Heart right ventricle (tissue), 16 donors: ENCODE data around the gene ZBTB44. TPM values are rescaled to one million over a fixed set of nuclear protein-coding genes. Genes with fewer than 3 reads are reported as not detected.
"Not testable (repeated sequence)": the region's sequence is repeated elsewhere in the genome, so short reads cannot be mapped to it uniquely, and the experiment has no call there.

Source experiments
- ATAC-seq, 8 donors: fragments of 200-7000 bp; cut with Tn5 transposase; one replicate each; pipeline ENCODE4 v1.9.1; 2020; ENCODE audit warnings: mild to moderate bottlenecking in 8 of 8, moderate library complexity in 8 of 8, moderate number of reproducible peaks in 1 of 8
- DNase-seq, 2 donors: peaks; one replicate each; pipeline ENCODE4 v3.0.0-alpha.2; 2020
- H3K27ac ChIP-seq, 10 donors: fragments of 200-600 bp; sonication (generic) in 2 of 10; one replicate each; pipeline versions ENCODE4 v1.5.0 to v1.8.0; 2020 to 2022; ENCODE audit warnings: mild to moderate bottlenecking in 3 of 10
- H3K27me3 ChIP-seq, 7 donors: fragments of 200-600 bp; one replicate each; pipeline ENCODE4 v1.8.0; 2021 to 2022; ENCODE audit warnings: mild to moderate bottlenecking in 2 of 7
- H3K36me3 ChIP-seq, 9 donors: fragments of 200-600 bp; sonication (generic) in 1 of 9; one replicate each; pipeline versions ENCODE4 v1.5.0 to v1.8.0; 2020 to 2022; ENCODE audit warnings: mild to moderate bottlenecking in 2 of 9
- H3K4me1 ChIP-seq, 9 donors: fragments of 200-600 bp; sonication (generic) in 1 of 9; one replicate each; pipeline versions ENCODE4 v1.5.0 to v1.8.0; 2020 to 2022; ENCODE audit warnings: mild to moderate bottlenecking in 4 of 9
- H3K4me3 ChIP-seq, 10 donors: fragments of 200-600 bp; sonication (generic) in 2 of 10; one replicate each; pipeline versions ENCODE4 v1.5.0 to v1.8.0; 2020 to 2022; ENCODE audit warnings: mild to moderate bottlenecking in 7 of 10, moderate library complexity in 2 of 10
- H3K9me3 ChIP-seq, 11 donors: fragments of 200-600 bp in 10 of 11; sonication (generic) in 2 of 11; one replicate each; pipeline versions ENCODE4 v1.5.0 to v1.8.0; 2013 to 2022; ENCODE audit warnings: mild to moderate bottlenecking in 2 of 11, control low read depth in 1 of 11, moderate library complexity in 1 of 11
- WGBS, 2 donors: extraction: QIAGEN DNeasy Blood & Tissue Kit; methylation state at CpG; one replicate each; pipeline ENCODE4 v1.1.7; 2013; ENCODE audit warnings: inconsistent platforms in 1 of 2; 5-methylcytosine and 5-hydroxymethylcytosine counted together
- intact Hi-C, 10 donors: fragments of 100-400 bp; cut with DNase I; formaldehyde crosslinking; loops; one replicate each; pipeline versions ENCODE4 v1.11.1 to v1.14.2; 2022
- polyA plus RNA-seq, 2 donors: library from polyadenylated mRNA; stranded (reverse); fragments of 200-250 nt; gene quantifications; one replicate each; pipeline ENCODE4 v1.2.3, GENCODE V29; 2013
- total RNA-seq, 10 donors: library from RNA; stranded (reverse); fragmentation: NEBNext Ultra II Directional in 3 of 10; extraction: Animal tissue kit (Norgen Biotek cat#: 25700) in 3 of 10; gene quantifications; one replicate each; pipeline versions ENCODE4 v1.2.1 to v1.2.4, GENCODE V29; 2021 to 2023
- TF ChIP-seq, protein P1 (sequence below), 9 donors: fragments of 200-600 bp; sonication (generic) in 2 of 9; IDR thresholded peaks; one replicate each; pipeline versions ENCODE4 v1.5.0 to v1.8.0; 2021 to 2022; ENCODE audit warnings: antibody characterized with exemption in 9 of 9, mild to moderate bottlenecking in 5 of 9, moderate library complexity in 1 of 9
- donor health status: Arrhythmogenic right ventricular cardiomyopathy.
- donor health status: ischemic (EF 13 %, LVEDD 7.1; RV severe dilation, severe dysfunction).
- donor health status: healthy with polysubstance abuse.
- donor health status: DM: no; HTN: yes; CAD: no.
- donor health status: DM: no; HTN: no; CAD: no.
- donor health status: ischemic (EF 25% LVEDD 6.9; RV normal size, moderate dysfunction).
- donor health status: ischemic (EF 25% LVEDD 5.7; RV mildly dilated, moderate dysfunction).
- donor health status: healthy.
- donor health status: DM: yes; HTN: yes; CAD: no.
- donor health status: Ischemic cardiomyopathy.
- donor health status: ischemic (EF 35%, LVEDD 5.7; RV mildly dilated, moderate dysfunction).
- donor health status: nonischemic (EF 11% LVEDD 7.7; RV severe dilation, severe dysfunction).
- donor health status: DM: yes; HTN: yes; CAD: no.
- donor health status: PGD.
- donor health status: ischemic (EF 29% LVEDD 5.4; RV normal size, mild dysfunction).
- donor health status: nonischemic (EF 23%, LVEDD 6.1; RV moderate dilation, normal function).

Gene ZBTB44
- total and polyA plus RNA-seq, 12 donors = 6.8 to 51.6 (median 39.3) TPM

DNA sequence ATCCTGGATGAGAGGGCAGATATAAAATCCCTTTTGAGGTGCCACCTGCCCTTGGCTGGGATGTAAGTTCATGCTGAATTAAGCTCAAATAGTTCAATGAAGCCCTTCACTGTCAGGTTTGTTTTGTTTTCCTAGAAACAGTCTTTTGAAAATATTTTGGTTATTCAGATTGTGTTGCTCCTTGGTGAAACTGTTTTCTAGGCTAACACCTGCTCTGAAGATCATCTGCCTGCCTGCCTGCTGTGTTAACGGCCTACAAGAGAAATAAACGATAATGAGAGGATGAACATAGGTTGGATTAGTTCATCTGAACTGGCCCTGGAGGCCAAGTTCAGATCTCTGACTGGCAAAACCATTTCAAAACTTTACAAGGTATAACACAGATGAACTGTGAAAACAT is 67.4 kb downstream of the ZBTB44 start:
- Histone ChIP-seq H3K4me1 (peaks cover 0 to 26% (median 10%) of the 10 kb centered on the region in 9 donors), H3K27me3 (no peaks in the 10 kb centered on the region), H3K27ac (no peak overlapping the region), H3K36me3 (peaks cover 0 to 7% (median 0%) of the 10 kb centered on the region in 9 donors), H3K4me3 (no peak overlapping the region), H3K9me3 (peaks cover 0 to 14% (median 7%) of the 10 kb centered on the region in 11 donors)
- DNase-seq = no peak
- ATAC-seq = no peak
- 77 to 79% methylated on average over 2 of the region's 2 CpGs for WGBS, 2 donors
- TF ChIP-seq, protein P1, sequence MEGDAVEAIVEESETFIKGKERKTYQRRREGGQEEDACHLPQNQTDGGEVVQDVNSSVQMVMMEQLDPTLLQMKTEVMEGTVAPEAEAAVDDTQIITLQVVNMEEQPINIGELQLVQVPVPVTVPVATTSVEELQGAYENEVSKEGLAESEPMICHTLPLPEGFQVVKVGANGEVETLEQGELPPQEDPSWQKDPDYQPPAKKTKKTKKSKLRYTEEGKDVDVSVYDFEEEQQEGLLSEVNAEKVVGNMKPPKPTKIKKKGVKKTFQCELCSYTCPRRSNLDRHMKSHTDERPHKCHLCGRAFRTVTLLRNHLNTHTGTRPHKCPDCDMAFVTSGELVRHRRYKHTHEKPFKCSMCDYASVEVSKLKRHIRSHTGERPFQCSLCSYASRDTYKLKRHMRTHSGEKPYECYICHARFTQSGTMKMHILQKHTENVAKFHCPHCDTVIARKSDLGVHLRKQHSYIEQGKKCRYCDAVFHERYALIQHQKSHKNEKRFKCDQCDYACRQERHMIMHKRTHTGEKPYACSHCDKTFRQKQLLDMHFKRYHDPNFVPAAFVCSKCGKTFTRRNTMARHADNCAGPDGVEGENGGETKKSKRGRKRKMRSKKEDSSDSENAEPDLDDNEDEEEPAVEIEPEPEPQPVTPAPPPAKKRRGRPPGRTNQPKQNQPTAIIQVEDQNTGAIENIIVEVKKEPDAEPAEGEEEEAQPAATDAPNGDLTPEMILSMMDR (IDR thresholded peaks at IDR 0.05) = no peak
- intact Hi-C loops = no loop called here

DNA sequence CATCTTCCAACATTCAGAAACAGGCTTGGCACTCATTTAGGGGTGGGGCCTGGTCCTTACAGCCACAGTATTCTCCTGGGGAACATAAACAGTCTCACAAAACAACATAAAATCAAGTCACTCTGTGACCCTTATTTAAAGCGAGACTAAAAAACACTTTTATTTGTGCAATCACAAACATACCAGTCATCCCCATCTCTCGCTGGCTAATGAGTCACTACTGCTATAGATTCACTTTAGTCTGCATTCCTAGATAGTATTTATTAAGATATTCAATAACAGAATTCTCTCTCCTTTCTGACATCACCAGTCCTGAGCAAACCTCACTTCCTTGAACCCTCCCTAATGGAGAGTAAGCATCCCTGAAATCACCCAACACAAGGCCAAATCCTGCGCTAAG is 68.0 kb downstream of the ZBTB44 start:
- H3K4me1 ChIP-seq = peaks cover 0 to 26% (median 10%) of the 10 kb centered on the region in 9 donors
- intact Hi-C loops = no loop called here
- 83 to 86% methylated on average over 3 of the region's 3 CpGs for WGBS, 2 donors
- H3K36me3 ChIP-seq = peaks cover 0 to 4% (median 0%) of the 10 kb centered on the region in 9 donors
- peaks cover 0 to 8% (median 2%) of the 10 kb centered on the region in 11 donors for H3K9me3 ChIP-seq
- ATAC-seq (no peak), DNase-seq (no peak)
- H3K4me3 ChIP-seq = no peak overlapping the region
- TF ChIP-seq, protein P1 (IDR thresholded peaks at IDR 0.05) = no peak
- no peaks in the 10 kb centered on the region for H3K27me3 ChIP-seq
- no peak overlapping the region for H3K27ac ChIP-seq

DNA sequence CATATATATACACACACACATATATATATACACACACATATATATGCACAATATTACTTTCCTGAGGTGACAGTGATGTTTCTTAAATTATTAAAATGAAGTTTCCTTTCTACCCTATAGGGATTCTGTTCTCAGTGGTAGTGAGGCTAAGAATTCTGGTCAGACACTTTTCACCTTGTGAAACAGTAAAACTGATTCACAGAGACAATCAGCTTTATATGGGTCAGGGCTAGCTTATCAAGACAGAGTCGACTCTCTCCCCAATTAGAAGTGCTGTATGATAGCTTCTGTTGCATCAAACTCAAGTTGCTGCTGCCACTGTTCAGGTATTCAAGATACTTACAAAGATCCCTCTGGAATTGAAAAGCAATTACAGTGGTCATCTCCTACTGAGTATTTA is 68.4 kb downstream of the ZBTB44 start:
- peaks cover 0 to 4% (median 0%) of the 10 kb centered on the region in 9 donors for H3K36me3 ChIP-seq
- ATAC-seq (no peak), DNase-seq (no peak)
- H3K27me3 ChIP-seq = no peaks in the 10 kb centered on the region
- TF ChIP-seq, protein P1 (IDR thresholded peaks at IDR 0.05) = no peak
- peaks cover 0 to 26% (median 10%) of the 10 kb centered on the region in 9 donors for H3K4me1 ChIP-seq
- H3K4me3 ChIP-seq = no peak overlapping the region
- intact Hi-C loops = no loop called here
- WGBS, 2 donors = 10 to 35% methylated on average over 1 of the region's 1 CpG
- no peak overlapping the region for H3K27ac ChIP-seq
- peaks cover 0 to 3% (median 0%) of the 10 kb centered on the region in 11 donors for H3K9me3 ChIP-seq

DNA sequence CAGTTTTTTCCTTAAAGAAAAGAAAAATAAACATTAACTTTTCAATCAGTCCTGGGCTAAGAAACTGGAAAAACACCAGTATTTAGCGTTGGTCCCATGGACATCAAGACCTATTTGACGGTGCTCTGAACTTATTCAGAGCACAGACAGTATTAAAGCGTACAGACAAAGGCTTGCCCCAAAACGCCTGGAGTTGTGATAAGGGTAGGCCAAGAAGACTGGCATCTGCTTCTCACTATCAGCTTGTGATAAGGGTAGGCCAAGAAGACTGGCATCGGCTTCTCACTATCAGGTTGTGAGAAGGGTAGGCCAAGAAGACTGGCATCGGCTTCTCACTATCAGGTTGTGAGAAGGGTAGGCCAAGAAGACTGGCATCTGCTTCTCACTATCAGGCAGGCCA is 69.3 kb downstream of the ZBTB44 start:
- peaks cover 0 to 26% (median 10%) of the 10 kb centered on the region in 9 donors for H3K4me1 ChIP-seq
- H3K27ac ChIP-seq, ATAC-seq, H3K27me3 ChIP-seq, H3K9me3 ChIP-seq, intact Hi-C loops, DNase-seq, H3K4me3 ChIP-seq, H3K36me3 ChIP-seq: not testable (repeated sequence)
- whole genome bisulfite sequencing, 2 donors = 64 to 70% methylated on average over 6 of the region's 6 CpGs

DNA sequence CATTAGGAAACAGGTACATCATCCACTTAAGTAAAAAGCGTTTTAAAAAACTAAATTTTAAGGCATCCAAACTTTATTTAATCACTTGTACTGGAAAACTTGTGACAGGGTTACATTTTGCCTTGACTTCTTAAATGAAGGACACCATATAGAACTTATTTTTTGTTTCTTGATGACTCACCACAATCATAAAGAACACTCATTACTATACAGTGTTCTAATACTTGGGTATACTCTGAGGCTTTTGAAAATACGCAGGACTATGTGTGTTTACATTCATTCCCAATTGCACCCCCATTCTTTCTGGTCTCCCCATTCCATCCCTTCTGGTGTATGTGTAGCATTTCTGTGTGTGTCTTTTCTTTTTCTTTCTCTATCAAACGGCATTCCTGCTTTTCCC is 69.9 kb downstream of the ZBTB44 start:
- 97 to 98% methylated on average over 3 of the region's 3 CpGs for WGBS, 2 donors
- Histone ChIP-seq H3K4me3 (no peak overlapping the region), H3K27me3 (no peaks in the 10 kb centered on the region), H3K27ac (no peak overlapping the region), H3K9me3 (no peaks in the 10 kb centered on the region), H3K36me3 (peaks cover 0 to 4% (median 0%) of the 10 kb centered on the region in 9 donors), H3K4me1 (peaks cover 0 to 26% (median 10%) of the 10 kb centered on the region in 9 donors)
- TF ChIP-seq, protein P1 (IDR thresholded peaks at IDR 0.05) = no peak
- ATAC-seq (no peak), DNase-seq (no peak)
- intact Hi-C loops = no loop called here
